ENCODE data around the gene RNFT2.

Gene RNFT2

GRCh38 chr12:116697716-116698115 is 40.4 kb upstream of the RNFT2 start:
- Mint-ChIP-seq H3K4me3 (no peak overlapping the region), H3K27ac (no peak overlapping the region), H3K36me3 (ENCODE audit: low read depth) (no peaks in the 10 kb centered on the region), H3K9me3 (no peaks in the 10 kb centered on the region), H3K4me1 (peaks cover 28% of the 10 kb centered on the region), H3K27me3 (ENCODE audit: low read depth) (peaks cover 41% of the 10 kb centered on the region)
- TF ChIP-seq, protein P1, sequence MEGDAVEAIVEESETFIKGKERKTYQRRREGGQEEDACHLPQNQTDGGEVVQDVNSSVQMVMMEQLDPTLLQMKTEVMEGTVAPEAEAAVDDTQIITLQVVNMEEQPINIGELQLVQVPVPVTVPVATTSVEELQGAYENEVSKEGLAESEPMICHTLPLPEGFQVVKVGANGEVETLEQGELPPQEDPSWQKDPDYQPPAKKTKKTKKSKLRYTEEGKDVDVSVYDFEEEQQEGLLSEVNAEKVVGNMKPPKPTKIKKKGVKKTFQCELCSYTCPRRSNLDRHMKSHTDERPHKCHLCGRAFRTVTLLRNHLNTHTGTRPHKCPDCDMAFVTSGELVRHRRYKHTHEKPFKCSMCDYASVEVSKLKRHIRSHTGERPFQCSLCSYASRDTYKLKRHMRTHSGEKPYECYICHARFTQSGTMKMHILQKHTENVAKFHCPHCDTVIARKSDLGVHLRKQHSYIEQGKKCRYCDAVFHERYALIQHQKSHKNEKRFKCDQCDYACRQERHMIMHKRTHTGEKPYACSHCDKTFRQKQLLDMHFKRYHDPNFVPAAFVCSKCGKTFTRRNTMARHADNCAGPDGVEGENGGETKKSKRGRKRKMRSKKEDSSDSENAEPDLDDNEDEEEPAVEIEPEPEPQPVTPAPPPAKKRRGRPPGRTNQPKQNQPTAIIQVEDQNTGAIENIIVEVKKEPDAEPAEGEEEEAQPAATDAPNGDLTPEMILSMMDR (IDR thresholded peaks at IDR 0.05; ENCODE audit: unreplicated experiment in 3 of 3) = no peak

GRCh38 chr12:116698116-116698515 is 40.0 kb upstream of the RNFT2 start:
- H3K4me3 Mint-ChIP-seq = no peak overlapping the region
- no peaks in the 10 kb centered on the region for H3K36me3 Mint-ChIP-seq (ENCODE audit: low read depth)
- peaks cover 25% of the 10 kb centered on the region for H3K4me1 Mint-ChIP-seq
- TF ChIP-seq, protein P1 (IDR thresholded peaks at IDR 0.05; ENCODE audit: unreplicated experiment in 3 of 3) = no peak
- no peak overlapping the region for H3K27ac Mint-ChIP-seq
- H3K9me3 Mint-ChIP-seq = no peaks in the 10 kb centered on the region
- peaks cover 37% of the 10 kb centered on the region for H3K27me3 Mint-ChIP-seq (ENCODE audit: low read depth)

DNA sequence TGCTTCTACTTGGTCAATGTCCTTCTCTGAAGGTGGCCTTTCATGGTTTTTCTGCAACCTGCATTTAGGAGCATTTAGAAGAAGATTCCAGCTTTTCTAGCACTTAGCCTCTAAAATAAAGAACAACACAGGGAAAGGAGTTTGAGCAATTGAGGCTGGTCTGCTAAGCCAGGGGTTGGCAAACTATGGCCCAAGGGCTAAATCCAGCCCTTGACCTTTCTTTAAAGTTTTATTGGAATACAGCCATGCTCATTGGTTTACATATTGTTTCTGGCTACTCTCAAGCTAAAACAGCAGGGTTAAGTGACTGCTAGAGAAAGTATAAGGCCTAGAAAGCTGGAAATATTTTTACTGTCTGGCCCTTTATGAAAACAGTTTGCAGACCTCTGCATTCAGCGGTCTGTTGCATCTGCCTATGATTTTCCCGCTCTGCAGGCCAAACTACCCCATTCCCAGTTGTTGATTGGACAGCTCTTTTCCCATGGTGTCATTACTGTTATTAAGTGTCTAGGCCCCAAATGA is 39.5 kb upstream of the RNFT2 start:
- no peaks in the 10 kb centered on the region for H3K36me3 Mint-ChIP-seq (ENCODE audit: low read depth)
- H3K4me1 Mint-ChIP-seq = peaks cover 24% of the 10 kb centered on the region
- peaks cover 32% of the 10 kb centered on the region for H3K27me3 Mint-ChIP-seq (ENCODE audit: low read depth)
- H3K27ac Mint-ChIP-seq = peak overlapping the region in 1 of 3 experiments; percentile 1
- H3K4me3 Mint-ChIP-seq = no peak overlapping the region
- peaks cover 2% of the 10 kb centered on the region for H3K9me3 Mint-ChIP-seq
- TF ChIP-seq, protein P1 (IDR thresholded peaks at IDR 0.05; ENCODE audit: unreplicated experiment in 3 of 3) = no peak

- no peak overlapping the region for H3K4me3 Mint-ChIP-seq
- no peak overlapping the region for H3K27ac Mint-ChIP-seq
- TF ChIP-seq, protein P1 (IDR thresholded peaks at IDR 0.05; ENCODE audit: unreplicated experiment in 3 of 3) = no peak
- H3K27me3 Mint-ChIP-seq (ENCODE audit: low read depth) = peaks cover 18% of the 10 kb centered on the region
- peaks cover 2% of the 10 kb centered on the region for H3K9me3 Mint-ChIP-seq
- H3K4me1 Mint-ChIP-seq = peaks cover 17% of the 10 kb centered on the region
- no peaks in the 10 kb centered on the region for H3K36me3 Mint-ChIP-seq (ENCODE audit: low read depth)
Observed at GRCh38 chr12:116700066-116700465, 38.0 kb upstream of the RNFT2 start.

DNA sequence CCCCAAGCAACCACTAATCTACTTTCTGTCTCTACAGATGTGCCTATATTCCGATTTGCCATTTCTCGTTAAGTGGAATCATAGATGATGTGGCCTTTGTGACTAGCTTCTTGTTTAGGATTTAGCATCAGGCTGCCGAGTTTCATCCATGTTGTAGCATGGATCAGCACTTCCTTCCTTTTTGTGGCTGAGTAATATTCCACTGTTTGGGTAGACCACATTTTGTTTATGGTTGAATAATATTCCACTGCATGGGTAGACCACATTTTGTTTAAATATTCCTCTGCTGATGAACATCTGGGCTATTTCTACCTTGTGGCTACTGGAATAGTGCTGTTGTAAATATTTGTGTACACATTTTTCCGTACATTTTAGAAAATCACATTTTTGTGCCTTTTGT is 36.7 kb upstream of the RNFT2 start:
- Mint-ChIP-seq H3K27me3 (ENCODE audit: low read depth) (peaks cover 12% of the 10 kb centered on the region), H3K9me3 (peaks cover 2% of the 10 kb centered on the region), H3K4me3 (no peak overlapping the region), H3K36me3 (ENCODE audit: low read depth) (no peaks in the 10 kb centered on the region), H3K4me1 (peaks cover 10% of the 10 kb centered on the region), H3K27ac (no peak overlapping the region)
- TF ChIP-seq, protein P1 (IDR thresholded peaks at IDR 0.05; ENCODE audit: unreplicated experiment in 3 of 3) = no peak

- peaks cover 10% of the 10 kb centered on the region for H3K4me1 Mint-ChIP-seq
- H3K9me3 Mint-ChIP-seq = peaks cover 2% of the 10 kb centered on the region
- H3K4me3 Mint-ChIP-seq = no peak overlapping the region
- no peak overlapping the region for H3K27ac Mint-ChIP-seq
- H3K27me3 Mint-ChIP-seq (ENCODE audit: low read depth) = peaks cover 17% of the 10 kb centered on the region
- TF ChIP-seq, protein P1 (IDR thresholded peaks at IDR 0.05; ENCODE audit: unreplicated experiment in 3 of 3) = peak; percentile 90 to 95 (median 95)
- H3K36me3 Mint-ChIP-seq (ENCODE audit: low read depth) = no peaks in the 10 kb centered on the region
Observed at GRCh38 chr12:116703214-116703795, 34.8 kb upstream of the RNFT2 start.
